ENCODE measurements around the gene KRT6B. TPM values are rescaled to one million over a fixed set of nuclear protein-coding genes. Genes with fewer than 3 reads are reported as not detected.

KRT6B gene
- total RNA-seq, 1 donor from 2014 or later = not detected

DNA sequence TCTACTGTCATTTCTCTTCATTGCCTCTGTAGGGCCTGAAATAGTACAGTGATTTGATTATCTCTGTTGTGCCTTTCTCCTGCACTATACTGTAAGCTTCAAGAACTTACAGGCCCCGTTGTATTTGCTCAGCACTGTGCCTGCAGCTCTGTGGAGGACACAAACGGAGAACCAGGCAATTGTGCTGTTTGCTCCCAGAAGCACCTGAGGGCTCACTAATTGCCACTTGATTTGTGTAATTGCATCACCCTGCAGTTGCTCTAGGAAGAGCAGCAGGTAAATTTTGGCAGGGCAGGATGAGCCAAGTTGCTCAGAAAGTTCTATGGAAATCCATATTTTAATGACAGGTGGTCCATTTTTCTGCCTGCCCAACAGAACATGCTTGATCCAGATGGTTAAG is 34.2 kb downstream of the KRT6B start:
- no peak for DNase-seq (ENCODE audit: low spot score, unreplicated experiment)
- Mint-ChIP-seq H3K9me3 (ENCODE audit: low read depth) (no peaks in the 10 kb centered on the region), H3K4me3 (ENCODE audit: low read depth) (no peak overlapping the region), H3K4me1 (ENCODE audit: low read depth) (peaks cover 4% of the 10 kb centered on the region), H3K36me3 (ENCODE audit: insufficient read depth) (no peaks in the 10 kb centered on the region), H3K27ac (no peak overlapping the region), H3K27me3 (peaks cover 40% of the 10 kb centered on the region)
- TF ChIP-seq, protein P1, sequence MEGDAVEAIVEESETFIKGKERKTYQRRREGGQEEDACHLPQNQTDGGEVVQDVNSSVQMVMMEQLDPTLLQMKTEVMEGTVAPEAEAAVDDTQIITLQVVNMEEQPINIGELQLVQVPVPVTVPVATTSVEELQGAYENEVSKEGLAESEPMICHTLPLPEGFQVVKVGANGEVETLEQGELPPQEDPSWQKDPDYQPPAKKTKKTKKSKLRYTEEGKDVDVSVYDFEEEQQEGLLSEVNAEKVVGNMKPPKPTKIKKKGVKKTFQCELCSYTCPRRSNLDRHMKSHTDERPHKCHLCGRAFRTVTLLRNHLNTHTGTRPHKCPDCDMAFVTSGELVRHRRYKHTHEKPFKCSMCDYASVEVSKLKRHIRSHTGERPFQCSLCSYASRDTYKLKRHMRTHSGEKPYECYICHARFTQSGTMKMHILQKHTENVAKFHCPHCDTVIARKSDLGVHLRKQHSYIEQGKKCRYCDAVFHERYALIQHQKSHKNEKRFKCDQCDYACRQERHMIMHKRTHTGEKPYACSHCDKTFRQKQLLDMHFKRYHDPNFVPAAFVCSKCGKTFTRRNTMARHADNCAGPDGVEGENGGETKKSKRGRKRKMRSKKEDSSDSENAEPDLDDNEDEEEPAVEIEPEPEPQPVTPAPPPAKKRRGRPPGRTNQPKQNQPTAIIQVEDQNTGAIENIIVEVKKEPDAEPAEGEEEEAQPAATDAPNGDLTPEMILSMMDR (IDR thresholded peaks at IDR 0.05; ENCODE audit: unreplicated experiment) = no peak

DNA sequence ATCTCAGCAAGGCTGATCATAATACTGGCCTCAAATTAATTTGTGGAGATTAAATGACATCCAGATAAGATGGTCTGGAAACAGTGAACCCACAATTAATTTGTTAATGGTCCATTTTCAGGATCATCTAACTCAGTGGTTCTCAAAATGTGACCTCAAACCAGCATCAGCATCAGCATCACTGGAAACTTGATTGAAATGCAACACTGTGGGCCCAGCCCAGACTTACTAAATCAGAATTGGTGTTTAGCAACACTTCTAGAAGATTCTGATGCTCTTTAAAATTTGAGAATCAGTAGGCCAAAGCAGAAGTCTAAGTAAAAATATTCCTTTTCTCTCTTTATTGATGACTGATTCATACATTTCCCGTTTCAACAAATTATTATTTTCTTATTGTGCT is 35.2 kb downstream of the KRT6B start:
- Mint-ChIP-seq H3K36me3 (ENCODE audit: insufficient read depth) (no peaks in the 10 kb centered on the region), H3K4me1 (ENCODE audit: low read depth) (peaks cover 6% of the 10 kb centered on the region), H3K4me3 (ENCODE audit: low read depth) (no peak overlapping the region), H3K27me3 (peaks cover 37% of the 10 kb centered on the region), H3K9me3 (ENCODE audit: low read depth) (no peaks in the 10 kb centered on the region), H3K27ac (no peak overlapping the region)
- DNase-seq (ENCODE audit: low spot score, unreplicated experiment) = no peak
- TF ChIP-seq, protein P1 (IDR thresholded peaks at IDR 0.05; ENCODE audit: unreplicated experiment) = no peak

DNA sequence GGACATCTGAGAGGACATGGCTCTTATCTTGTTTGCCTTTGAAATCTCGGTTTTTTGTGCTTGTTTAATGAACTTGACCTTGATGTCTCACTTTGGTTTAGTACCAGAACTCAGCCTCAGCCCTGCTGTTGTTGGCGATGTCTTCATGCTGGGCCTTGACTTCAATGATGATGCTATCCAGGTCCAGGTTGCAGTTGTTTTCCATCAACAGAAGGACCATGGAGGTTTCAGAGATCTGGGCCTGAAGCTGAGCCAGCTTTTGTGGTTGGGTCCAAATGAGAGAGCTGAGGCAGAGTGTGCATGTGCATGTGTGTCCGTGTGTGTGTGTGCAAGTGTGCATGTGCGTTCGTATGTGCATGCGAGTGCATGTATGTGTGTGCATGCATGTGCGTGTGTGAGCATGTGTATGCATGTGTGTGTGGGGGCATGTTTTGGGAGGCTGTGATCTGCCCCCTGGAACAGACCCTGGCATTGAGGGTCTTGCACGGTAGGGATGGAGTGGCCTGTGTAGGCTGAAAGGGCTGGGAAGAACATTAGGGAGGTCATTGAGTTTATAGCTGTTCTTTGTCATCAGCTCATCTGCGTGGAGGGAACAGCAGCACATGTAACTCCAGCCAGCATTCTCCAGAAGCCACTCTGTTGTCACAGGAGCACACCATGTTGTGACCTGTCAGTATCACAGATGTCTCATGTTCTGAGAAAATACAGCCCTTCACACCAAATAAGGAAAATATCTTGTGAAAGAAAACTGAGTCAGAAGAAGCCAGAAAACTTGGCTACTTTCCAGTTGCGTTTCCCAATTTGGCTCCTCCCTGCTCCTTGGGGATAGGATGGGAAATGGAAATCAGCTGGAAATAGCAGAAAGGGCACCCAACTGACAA is 35.8 kb downstream of the KRT6B start:
- no peak overlapping the region for H3K4me3 Mint-ChIP-seq (ENCODE audit: low read depth)
- H3K4me1 Mint-ChIP-seq (ENCODE audit: low read depth) = peaks cover 10% of the 10 kb centered on the region
- no peaks in the 10 kb centered on the region for H3K36me3 Mint-ChIP-seq (ENCODE audit: insufficient read depth)
- TF ChIP-seq, protein P1 (IDR thresholded peaks at IDR 0.05; ENCODE audit: unreplicated experiment) = no peak
- no peak overlapping the region for H3K27ac Mint-ChIP-seq
- no peak for DNase-seq (ENCODE audit: low spot score, unreplicated experiment)
- H3K27me3 Mint-ChIP-seq = peaks cover 36% of the 10 kb centered on the region
- H3K9me3 Mint-ChIP-seq (ENCODE audit: low read depth) = no peaks in the 10 kb centered on the region

DNA sequence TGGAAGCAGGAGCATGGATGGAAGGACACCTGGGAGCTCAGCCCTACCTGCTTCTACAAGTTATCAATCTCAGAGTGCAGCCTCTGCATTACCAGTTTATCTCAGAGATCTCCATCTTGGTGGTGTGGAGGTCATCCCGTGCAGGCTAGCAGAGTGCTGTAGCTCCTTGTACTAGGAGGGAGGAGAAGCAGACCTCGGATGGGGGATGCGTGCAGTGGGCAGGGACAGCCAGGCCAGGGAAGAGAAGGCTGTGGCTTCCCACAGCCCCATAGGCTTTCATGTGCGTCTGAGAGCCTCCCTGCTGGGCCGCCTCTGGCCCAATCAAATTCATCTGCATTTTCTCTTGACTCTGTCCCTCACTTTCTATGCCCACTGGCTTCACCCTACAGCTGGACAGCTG is 37.0 kb downstream of the KRT6B start:
- peaks cover 31% of the 10 kb centered on the region for H3K27me3 Mint-ChIP-seq
- H3K4me3 Mint-ChIP-seq (ENCODE audit: low read depth) = no peak overlapping the region

DNA sequence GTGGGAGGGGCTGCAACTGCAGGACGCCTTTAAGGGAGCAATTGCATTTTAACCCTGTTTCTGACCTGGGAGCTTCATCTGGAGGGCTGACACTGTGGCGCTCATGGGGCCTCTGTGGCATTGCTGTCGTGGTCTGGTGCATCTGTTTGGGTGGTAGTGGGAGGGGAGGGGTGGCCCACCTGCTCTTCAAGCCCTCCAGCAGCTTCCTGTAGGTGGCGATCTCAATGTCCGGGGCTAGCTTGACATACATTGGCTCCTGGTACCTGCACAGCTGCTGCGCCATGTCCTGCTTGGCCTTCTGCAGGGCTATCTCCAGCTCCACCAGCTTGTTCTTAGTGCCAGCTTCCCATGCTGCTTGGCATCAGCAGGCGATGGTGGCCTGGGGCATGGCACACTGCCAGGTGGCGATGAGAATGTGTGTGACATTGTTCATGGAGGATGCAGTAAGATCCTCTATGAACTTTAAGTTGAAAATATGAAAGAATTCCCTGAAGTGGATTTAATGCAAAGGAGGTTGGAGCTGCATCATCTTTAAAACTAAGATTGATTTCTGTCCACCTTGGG is 38.1 kb downstream of the KRT6B start:
- no peaks in the 10 kb centered on the region for H3K36me3 Mint-ChIP-seq (ENCODE audit: insufficient read depth)
- H3K4me3 Mint-ChIP-seq (ENCODE audit: low read depth) = no peak overlapping the region
- H3K9me3 Mint-ChIP-seq (ENCODE audit: low read depth) = no peaks in the 10 kb centered on the region
- H3K4me1 Mint-ChIP-seq (ENCODE audit: low read depth) = peaks cover 16% of the 10 kb centered on the region
- H3K27ac Mint-ChIP-seq = no peak overlapping the region
- DNase-seq (ENCODE audit: low spot score, unreplicated experiment) = no peak
- peaks cover 26% of the 10 kb centered on the region for H3K27me3 Mint-ChIP-seq
- TF ChIP-seq, protein P1 (IDR thresholded peaks at IDR 0.05; ENCODE audit: unreplicated experiment) = no peak

More for the DNA sequence above, 37.0 kb downstream of the KRT6B start:
- Mint-ChIP-seq H3K4me1 (ENCODE audit: low read depth) (peaks cover 16% of the 10 kb centered on the region), H3K9me3 (ENCODE audit: low read depth) (no peaks in the 10 kb centered on the region), H3K36me3 (ENCODE audit: insufficient read depth) (no peaks in the 10 kb centered on the region), H3K27ac (no peak overlapping the region)
- DNase-seq (ENCODE audit: low spot score, unreplicated experiment) = no peak
- TF ChIP-seq, protein P1 (IDR thresholded peaks at IDR 0.05; ENCODE audit: unreplicated experiment) = no peak
